Measurements from ENCODE around the gene EFHD2. TPM values are rescaled to one million over a fixed set of nuclear protein-coding genes. Genes with fewer than 3 reads are reported as not detected.

Gene EFHD2
- total RNA-seq, 1 donor from 2014 or later, result 55.3 TPM

GRCh38 chr1:15380601-15381508 is 28.8 kb upstream of the EFHD2 start:
- POLR2A ChIA-PET, result no interaction called here
- CTCF ChIA-PET, result interaction anchor here (1.5 to 1.7 kb wide), 2 partner anchors 50 to 51 kb away, joined by 3 to 4 read pairs; no protein-coding TSS in a partner anchor
- Mint-ChIP-seq H3K36me3 (ENCODE audit: low read depth) (no peaks in the 10 kb centered on the region), H3K27ac (no peak overlapping the region), H3K4me3 (no peak overlapping the region), H3K27me3 (peaks cover 23% of the 10 kb centered on the region), H3K4me1 (peaks cover 16% of the 10 kb centered on the region), H3K9me3 (no peaks in the 10 kb centered on the region)
- no peak for DNase-seq
- no peak for ATAC-seq (ENCODE audit: low read depth)
- no peak for TF ChIP-seq CTCF (IDR thresholded peaks at IDR 0.05)
- intact Hi-C loops (cut with micrococcal nuclease), result no loop called here

- intact Hi-C loops (cut with micrococcal nuclease), result no loop called here
- Mint-ChIP-seq H3K27ac (no peak overlapping the region), H3K27me3 (peaks cover 19% of the 10 kb centered on the region), H3K9me3 (no peaks in the 10 kb centered on the region), H3K36me3 (ENCODE audit: low read depth) (no peaks in the 10 kb centered on the region), H3K4me1 (peaks cover 25% of the 10 kb centered on the region), H3K4me3 (no peak overlapping the region)
- ChIA-PET CTCF (interaction anchor here (1.5 to 1.7 kb wide), 2 partner anchors 49 to 50 kb away, joined by 3 to 4 read pairs; no protein-coding TSS in a partner anchor), POLR2A (no interaction called here)
- TF ChIP-seq CTCF (IDR thresholded peaks at IDR 0.05), result no peak
- DNase-seq (no peak), ATAC-seq (ENCODE audit: low read depth) (no peak)
These were observed 27.9 kb upstream of the EFHD2 start for GRCh38 chr1:15381805-15382204.

- DNase-seq (no peak), ATAC-seq (ENCODE audit: low read depth) (no peak)
- ChIA-PET CTCF (interaction anchor here (1.5 to 1.7 kb wide), 2 partner anchors 48 to 49 kb away, joined by 3 to 4 read pairs; no protein-coding TSS in a partner anchor), POLR2A (no interaction called here)
- H3K9me3 Mint-ChIP-seq, result no peaks in the 10 kb centered on the region
- H3K27me3 Mint-ChIP-seq, result peaks cover 14% of the 10 kb centered on the region
- peaks cover 25% of the 10 kb centered on the region for H3K4me1 Mint-ChIP-seq
- intact Hi-C loops (cut with micrococcal nuclease), result no loop called here
- no peak overlapping the region for H3K4me3 Mint-ChIP-seq
- H3K36me3 Mint-ChIP-seq (ENCODE audit: low read depth), result no peaks in the 10 kb centered on the region
- H3K27ac Mint-ChIP-seq, result no peak overlapping the region
- TF ChIP-seq CTCF (IDR thresholded peaks at IDR 0.05), result no peak
These were observed 26.8 kb upstream of the EFHD2 start for GRCh38 chr1:15382601-15383518.

- ChIA-PET CTCF (no interaction called here), POLR2A (no interaction called here)
- no peak overlapping the region for H3K27ac Mint-ChIP-seq
- DNase-seq (no peak), ATAC-seq (ENCODE audit: low read depth) (no peak)
- H3K9me3 Mint-ChIP-seq, result no peaks in the 10 kb centered on the region
- peaks cover 25% of the 10 kb centered on the region for H3K4me1 Mint-ChIP-seq
- no peak overlapping the region for H3K4me3 Mint-ChIP-seq
- peaks cover 14% of the 10 kb centered on the region for H3K27me3 Mint-ChIP-seq
- intact Hi-C loops (cut with micrococcal nuclease), result loop anchor here (1.0 kb wide), 1 partner anchor 47 kb away; no protein-coding TSS in a partner anchor
- TF ChIP-seq CTCF (IDR thresholded peaks at IDR 0.05), result no peak
- H3K36me3 Mint-ChIP-seq (ENCODE audit: low read depth), result no peaks in the 10 kb centered on the region
These were observed 25.9 kb upstream of the EFHD2 start for GRCh38 chr1:15383810-15384209.

Measured in activated B cell treated with CpG ODN at 0.5 μM for 24 hours (primary cell).